ENCODE measurements around the gene SPRY4. TPM values are rescaled to one million over a fixed set of nuclear protein-coding genes. Genes with fewer than 3 reads are reported as not detected.

Gene SPRY4
- total and polyA plus RNA-seq, 4 donors, result 2.7 to 9.6 (median 4.9) TPM

DNA sequence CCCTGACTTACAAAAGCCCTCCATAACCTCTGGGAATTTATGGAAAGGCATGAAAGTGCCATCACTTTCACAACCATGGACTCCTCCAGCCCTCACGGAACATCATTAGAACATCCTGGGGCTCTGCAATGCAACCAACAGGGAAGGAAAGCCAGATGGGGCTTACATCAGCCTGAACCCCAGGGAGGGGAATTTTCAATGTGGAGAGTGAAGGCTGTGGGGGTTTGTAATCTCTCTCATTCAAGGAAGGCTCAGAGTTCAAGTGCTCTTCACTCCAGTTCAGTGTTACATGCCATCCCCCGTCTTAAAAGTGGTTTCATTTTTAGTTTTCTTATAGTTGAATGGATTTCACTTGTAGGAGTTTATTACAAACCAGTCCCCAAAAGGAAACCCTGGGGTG, 5.7 kb downstream of the SPRY4 start:
- no peak for DNase-seq (ENCODE audit: low spot score)
- Histone ChIP-seq H3K27me3 (ENCODE audit: control insufficient read depth in 4 of 4, insufficient read depth in 4 of 4, low read length in 3 of 4) (peaks cover 0 to 2% (median 0%) of the 10 kb centered on the region in 4 donors), H3K4me3 (ENCODE audit: low read depth in 1 of 3, low read length in 3 of 3) (no peak overlapping the region), H3K9ac (ENCODE audit: low read depth in 1 of 2, low read length in 2 of 2) (no peak overlapping the region), H3K27ac (ENCODE audit: low read depth in 1 of 2, low read length in 2 of 2) (peak overlapping the region; percentile 36 to 72), H3K9me3 (ENCODE audit: control insufficient read depth in 4 of 4, low read length in 3 of 4) (no peaks in the 10 kb centered on the region), H3K36me3 (ENCODE audit: control insufficient read depth in 4 of 4, insufficient read depth in 3 of 4, low read depth in 1 of 4, low read length in 3 of 4) (peaks cover 0 to 5% (median under 1%) of the 10 kb centered on the region in 4 donors), H3K4me1 (ENCODE audit: control insufficient read depth in 4 of 4, insufficient read depth in 4 of 4, low read length in 3 of 4) (peaks cover 19 to 73% (median 53%) of the 10 kb centered on the region in 4 donors)
- TF ChIP-seq, protein P1, sequence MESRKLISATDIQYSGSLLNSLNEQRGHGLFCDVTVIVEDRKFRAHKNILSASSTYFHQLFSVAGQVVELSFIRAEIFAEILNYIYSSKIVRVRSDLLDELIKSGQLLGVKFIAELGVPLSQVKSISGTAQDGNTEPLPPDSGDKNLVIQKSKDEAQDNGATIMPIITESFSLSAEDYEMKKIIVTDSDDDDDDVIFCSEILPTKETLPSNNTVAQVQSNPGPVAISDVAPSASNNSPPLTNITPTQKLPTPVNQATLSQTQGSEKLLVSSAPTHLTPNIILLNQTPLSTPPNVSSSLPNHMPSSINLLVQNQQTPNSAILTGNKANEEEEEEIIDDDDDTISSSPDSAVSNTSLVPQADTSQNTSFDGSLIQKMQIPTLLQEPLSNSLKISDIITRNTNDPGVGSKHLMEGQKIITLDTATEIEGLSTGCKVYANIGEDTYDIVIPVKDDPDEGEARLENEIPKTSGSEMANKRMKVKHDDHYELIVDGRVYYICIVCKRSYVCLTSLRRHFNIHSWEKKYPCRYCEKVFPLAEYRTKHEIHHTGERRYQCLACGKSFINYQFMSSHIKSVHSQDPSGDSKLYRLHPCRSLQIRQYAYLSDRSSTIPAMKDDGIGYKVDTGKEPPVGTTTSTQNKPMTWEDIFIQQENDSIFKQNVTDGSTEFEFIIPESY (IDR thresholded peaks at IDR 0.05), result no peak
- TF ChIP-seq, protein P2, sequence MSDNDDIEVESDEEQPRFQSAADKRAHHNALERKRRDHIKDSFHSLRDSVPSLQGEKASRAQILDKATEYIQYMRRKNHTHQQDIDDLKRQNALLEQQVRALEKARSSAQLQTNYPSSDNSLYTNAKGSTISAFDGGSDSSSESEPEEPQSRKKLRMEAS (IDR thresholded peaks at IDR 0.05), result no peak
- TF ChIP-seq RAD21 (IDR thresholded peaks at IDR 0.05) (no peak), RXRA (IDR thresholded peaks at IDR 0.05) (no peak), HNF4A (conservative IDR thresholded peaks at IDR 0.05) (no peak), NR2F2 (IDR thresholded peaks at IDR 0.05) (no peak), CTCF (IDR thresholded peaks at IDR 0.05; ENCODE audit: low read depth, low read length, missing input control) (no peak)
- 72% methylated on average over 2 of the region's 2 CpGs for WGBS

- DNase-seq (ENCODE audit: low spot score), result no peak
- Histone ChIP-seq H3K9ac (ENCODE audit: low read depth in 1 of 2, low read length in 2 of 2) (no peak overlapping the region), H3K9me3 (ENCODE audit: control insufficient read depth in 4 of 4, low read length in 3 of 4) (no peaks in the 10 kb centered on the region), H3K36me3 (ENCODE audit: control insufficient read depth in 4 of 4, insufficient read depth in 3 of 4, low read depth in 1 of 4, low read length in 3 of 4) (peaks cover 0 to 10% (median 5%) of the 10 kb centered on the region in 4 donors), H3K27ac (ENCODE audit: low read depth in 1 of 2, low read length in 2 of 2) (no peak overlapping the region), H3K4me3 (ENCODE audit: low read depth in 1 of 3, low read length in 3 of 3) (no peak overlapping the region), H3K4me1 (ENCODE audit: control insufficient read depth in 4 of 4, insufficient read depth in 4 of 4, low read length in 3 of 4) (peaks cover 14 to 71% (median 48%) of the 10 kb centered on the region in 4 donors), H3K27me3 (ENCODE audit: control insufficient read depth in 4 of 4, insufficient read depth in 4 of 4, low read length in 3 of 4) (no peaks in the 10 kb centered on the region)
- 76% methylated on average over 5 of the region's 5 CpGs for WGBS
- no peak for TF ChIP-seq RXRA (IDR thresholded peaks at IDR 0.05)
- no peak for TF ChIP-seq JUND (IDR thresholded peaks at IDR 0.05)
- TF ChIP-seq FOXA1 (IDR thresholded peaks at IDR 0.05), result no peak
- TF ChIP-seq, protein P3, sequence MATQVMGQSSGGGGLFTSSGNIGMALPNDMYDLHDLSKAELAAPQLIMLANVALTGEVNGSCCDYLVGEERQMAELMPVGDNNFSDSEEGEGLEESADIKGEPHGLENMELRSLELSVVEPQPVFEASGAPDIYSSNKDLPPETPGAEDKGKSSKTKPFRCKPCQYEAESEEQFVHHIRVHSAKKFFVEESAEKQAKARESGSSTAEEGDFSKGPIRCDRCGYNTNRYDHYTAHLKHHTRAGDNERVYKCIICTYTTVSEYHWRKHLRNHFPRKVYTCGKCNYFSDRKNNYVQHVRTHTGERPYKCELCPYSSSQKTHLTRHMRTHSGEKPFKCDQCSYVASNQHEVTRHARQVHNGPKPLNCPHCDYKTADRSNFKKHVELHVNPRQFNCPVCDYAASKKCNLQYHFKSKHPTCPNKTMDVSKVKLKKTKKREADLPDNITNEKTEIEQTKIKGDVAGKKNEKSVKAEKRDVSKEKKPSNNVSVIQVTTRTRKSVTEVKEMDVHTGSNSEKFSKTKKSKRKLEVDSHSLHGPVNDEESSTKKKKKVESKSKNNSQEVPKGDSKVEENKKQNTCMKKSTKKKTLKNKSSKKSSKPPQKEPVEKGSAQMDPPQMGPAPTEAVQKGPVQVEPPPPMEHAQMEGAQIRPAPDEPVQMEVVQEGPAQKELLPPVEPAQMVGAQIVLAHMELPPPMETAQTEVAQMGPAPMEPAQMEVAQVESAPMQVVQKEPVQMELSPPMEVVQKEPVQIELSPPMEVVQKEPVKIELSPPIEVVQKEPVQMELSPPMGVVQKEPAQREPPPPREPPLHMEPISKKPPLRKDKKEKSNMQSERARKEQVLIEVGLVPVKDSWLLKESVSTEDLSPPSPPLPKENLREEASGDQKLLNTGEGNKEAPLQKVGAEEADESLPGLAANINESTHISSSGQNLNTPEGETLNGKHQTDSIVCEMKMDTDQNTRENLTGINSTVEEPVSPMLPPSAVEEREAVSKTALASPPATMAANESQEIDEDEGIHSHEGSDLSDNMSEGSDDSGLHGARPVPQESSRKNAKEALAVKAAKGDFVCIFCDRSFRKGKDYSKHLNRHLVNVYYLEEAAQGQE (IDR thresholded peaks at IDR 0.05), result no peak
- no peak for TF ChIP-seq SP1 (IDR thresholded peaks at IDR 0.05)
- TF ChIP-seq, protein P1 (IDR thresholded peaks at IDR 0.05), result no peak
- TF ChIP-seq GABPA (IDR thresholded peaks at IDR 0.05 in 1 of 2, conservative IDR thresholded peaks at IDR 0.05 in 1 of 2), result no peak
- TF ChIP-seq, protein P4, sequence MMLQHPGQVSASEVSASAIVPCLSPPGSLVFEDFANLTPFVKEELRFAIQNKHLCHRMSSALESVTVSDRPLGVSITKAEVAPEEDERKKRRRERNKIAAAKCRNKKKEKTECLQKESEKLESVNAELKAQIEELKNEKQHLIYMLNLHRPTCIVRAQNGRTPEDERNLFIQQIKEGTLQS (IDR thresholded peaks at IDR 0.05), result no peak
- TF ChIP-seq RAD21 (IDR thresholded peaks at IDR 0.05), result no peak
- TF ChIP-seq CTCF (IDR thresholded peaks at IDR 0.05; ENCODE audit: low read depth, low read length, missing input control), result no peak
- no peak for TF ChIP-seq TAF1 (conservative IDR thresholded peaks at IDR 0.05)
- TF ChIP-seq, protein P2 (IDR thresholded peaks at IDR 0.05), result no peak
- no peak for TF ChIP-seq HNF4G (IDR thresholded peaks at IDR 0.05)
- no peak for TF ChIP-seq EGR1 (IDR thresholded peaks at IDR 0.05; ENCODE audit: low read depth in 2 of 2)
These were observed 7.1 kb downstream of the SPRY4 start for GRCh38 chr5:142317753-142318152.

Data from liver (tissue), 9 donors.